HG03439 (cell line): ENCODE measurements around the gene GBP2.
"Not testable (repeated sequence)": the region's sequence is repeated elsewhere in the genome, so short reads cannot be mapped to it uniquely, and the experiment has no call there.

Experiments
- ATAC-seq: cut with Tn5 transposase; IDR thresholded peaks from one replicate; pipeline ENCODE4 v1.9.1; 2021; ENCODE audit warnings: mild to moderate bottlenecking, moderate library complexity; ENCODE audit not compliant: unreplicated experiment

Gene GBP2

GRCh38 chr1:89125913-89126580 lies at the start of gene GBP2:
Gene GBP2, minus strand, starts transcription at chr1:89126114. Its CDS starts 4,148 bp downstream, at chr1:89121966.
- peak; percentile 73 for ATAC-seq

GRCh38 chr1:89174491-89174890 lies 48.6 kb upstream of the GBP2 start:
- no peak for ATAC-seq

- ATAC-seq: no peak
Observed at GRCh38 chr1:89172468-89173143, 46.7 kb upstream of the GBP2 start.

GRCh38 chr1:89171067-89171438 lies 45.1 kb upstream of the GBP2 start:
- ATAC-seq: no peak

- no peak for ATAC-seq
Observed at GRCh38 chr1:89170170-89171066, 44.5 kb upstream of the GBP2 start.

GRCh38 chr1:89169166-89169565 lies 43.3 kb upstream of the GBP2 start:
- ATAC-seq: no peak

GRCh38 chr1:89167590-89168230 lies 41.8 kb upstream of the GBP2 start:
- ATAC-seq: no peak

- no peak for ATAC-seq
Observed at GRCh38 chr1:89166705-89167104, 40.8 kb upstream of the GBP2 start.

- no peak for ATAC-seq
Observed at GRCh38 chr1:89165811-89166210, 39.9 kb upstream of the GBP2 start.

- ATAC-seq: no peak
Observed at GRCh38 chr1:89151047-89151446, 25.1 kb upstream of the GBP2 start.

GRCh38 chr1:89149976-89150375 lies 24.1 kb upstream of the GBP2 start:
- no peak for ATAC-seq

GRCh38 chr1:89149229-89149628 lies 23.3 kb upstream of the GBP2 start:
- no peak for ATAC-seq

- no peak for ATAC-seq
Observed at GRCh38 chr1:89147678-89148658, 22.1 kb upstream of the GBP2 start.

- no peak for ATAC-seq
Observed at GRCh38 chr1:89146721-89147120, 20.8 kb upstream of the GBP2 start.

- no peak for ATAC-seq
Observed at GRCh38 chr1:89143484-89143883, 17.6 kb upstream of the GBP2 start.

- no peak for ATAC-seq
Observed at GRCh38 chr1:89142160-89142559, 16.2 kb upstream of the GBP2 start.

- ATAC-seq: no peak
Observed at GRCh38 chr1:89133747-89134146, 7.8 kb upstream of the GBP2 start.

- no peak for ATAC-seq
Observed at GRCh38 chr1:89130716-89131115, 4.8 kb upstream of the GBP2 start.

GRCh38 chr1:89129911-89130310 lies 4.0 kb upstream of the GBP2 start:
- no peak for ATAC-seq

GRCh38 chr1:89128003-89128458 lies 2.1 kb upstream of the GBP2 start:
- not testable (repeated sequence) for ATAC-seq
